Peyer's patch (tissue), 4 donors: ENCODE data around the gene STAT4. TPM values are rescaled to one million over a fixed set of nuclear protein-coding genes. Genes with fewer than 3 reads are reported as not detected.

ENCODE experiments used
- DNase-seq, 3 donors: peaks; one replicate each; pipeline ENCODE4 v3.0.0-alpha.2; 2017 to 2019
- H3K27ac ChIP-seq, 4 donors: fragments of 200-600 bp; sonication (generic); one replicate each; pipeline ENCODE4 v1.5.1; 2016 to 2019
- H3K27me3 ChIP-seq, 2 donors: fragments of 200-600 bp; sonication (generic); one replicate each; pipeline ENCODE4 v1.5.1; 2019
- H3K36me3 ChIP-seq, 3 donors: fragments of 200-600 bp; sonication (generic); one replicate each; pipeline ENCODE4 v1.5.1; 2016 to 2019
- H3K4me1 ChIP-seq, 4 donors: fragments of 200-600 bp; sonication (generic); one replicate each; pipeline ENCODE4 v1.5.1; 2016 to 2019
- H3K4me3 ChIP-seq, 4 donors: fragments of 200-600 bp; sonication (generic); 1 replicate in 3 of 4; 2 replicates in 1 of 4; pipeline ENCODE4 v1.5.1; 2016 to 2019; ENCODE audit warnings: mild to moderate bottlenecking in 1 of 4
- H3K9me3 ChIP-seq, 4 donors: fragments of 200-600 bp; sonication (generic); one replicate each; pipeline ENCODE4 v1.5.1; 2016 to 2019; ENCODE audit warnings: mild to moderate bottlenecking in 1 of 4
- POLR2A ChIP-seq, 2 donors: fragments of 450-650 bp; IDR thresholded peaks; one replicate each; pipeline ENCODE4 v1.5.1; 2017; ENCODE audit warnings: antibody characterized with exemption in 2 of 2, mild to moderate bottlenecking in 2 of 2, moderate library complexity in 2 of 2
- total RNA-seq, 4 donors: library from RNA; depleted of rRNA; stranded (reverse); fragments of >200 nt; gene quantifications; one replicate each; pipeline ENCODE4 v1.1.0, GENCODE V29; 2016
- TF ChIP-seq, protein P1 (sequence below), 6 experiments: fragments of 450-650 bp in 4 of 6; fragments of 200-600 bp in 2 of 6; sonication (generic) in 1 of 6; IDR thresholded peaks; one replicate each; pipeline ENCODE4 v1.5.1; 2017 to 2019; ENCODE audit warnings: antibody characterized with exemption in 6 of 6, mild to moderate bottlenecking in 3 of 6, moderate library complexity in 1 of 6

The STAT4 gene
- 10 to 100 TPM in 1 of 4 donors, 1 to 10 TPM in 3; 5.0 to 18.2 (median 5.9) TPM for total RNA-seq

- DNase-seq = peak; percentile 55 to 93 (median 82)
- H3K4me1 ChIP-seq = peaks cover 0 to 7% (median 0%) of the 10 kb centered on the region in 4 donors
Measured at GRCh38 chr2:191150600-191151330, at the start of gene STAT4. TSS of gene STAT4 (minus strand) at chr2:191150994. CDS start at chr2:191148203, 2,791 bp downstream.

DNA sequence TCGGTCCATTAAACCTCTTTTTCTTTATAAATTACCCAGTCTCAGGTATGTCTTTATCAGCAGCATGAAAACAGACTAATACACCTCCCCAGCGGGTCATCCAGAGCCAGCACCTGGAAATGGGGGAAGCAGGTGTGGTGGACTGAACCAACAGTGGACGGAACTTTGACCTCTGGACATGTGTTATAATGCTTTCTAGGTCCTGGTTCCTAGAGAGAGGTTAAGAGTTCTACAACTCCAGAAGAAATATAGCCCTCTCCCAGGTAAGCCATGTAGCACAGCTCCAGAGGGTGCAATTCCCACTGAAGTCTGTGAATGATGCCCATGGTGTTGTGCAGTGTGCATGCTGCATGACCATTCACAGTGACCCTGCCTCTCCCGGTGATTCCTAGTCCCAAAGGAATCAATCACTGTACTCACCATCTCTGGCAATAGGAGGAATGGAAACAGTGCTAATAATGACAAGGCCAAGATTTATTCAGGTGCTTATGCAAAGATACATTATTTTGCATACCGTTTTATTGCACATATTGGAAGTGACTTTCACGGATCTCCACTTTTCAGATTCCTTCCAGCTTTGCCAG is 49.2 kb upstream of the STAT4 start:
- H3K36me3 ChIP-seq = no peaks in the 10 kb centered on the region
- no peak overlapping the region for H3K27ac ChIP-seq
- H3K4me1 ChIP-seq = no peaks in the 10 kb centered on the region
- no peaks in the 10 kb centered on the region for H3K9me3 ChIP-seq
- no peaks in the 10 kb centered on the region for H3K27me3 ChIP-seq
- no peak for TF ChIP-seq POLR2A (IDR thresholded peaks at IDR 0.05)
- TF ChIP-seq, protein P1, sequence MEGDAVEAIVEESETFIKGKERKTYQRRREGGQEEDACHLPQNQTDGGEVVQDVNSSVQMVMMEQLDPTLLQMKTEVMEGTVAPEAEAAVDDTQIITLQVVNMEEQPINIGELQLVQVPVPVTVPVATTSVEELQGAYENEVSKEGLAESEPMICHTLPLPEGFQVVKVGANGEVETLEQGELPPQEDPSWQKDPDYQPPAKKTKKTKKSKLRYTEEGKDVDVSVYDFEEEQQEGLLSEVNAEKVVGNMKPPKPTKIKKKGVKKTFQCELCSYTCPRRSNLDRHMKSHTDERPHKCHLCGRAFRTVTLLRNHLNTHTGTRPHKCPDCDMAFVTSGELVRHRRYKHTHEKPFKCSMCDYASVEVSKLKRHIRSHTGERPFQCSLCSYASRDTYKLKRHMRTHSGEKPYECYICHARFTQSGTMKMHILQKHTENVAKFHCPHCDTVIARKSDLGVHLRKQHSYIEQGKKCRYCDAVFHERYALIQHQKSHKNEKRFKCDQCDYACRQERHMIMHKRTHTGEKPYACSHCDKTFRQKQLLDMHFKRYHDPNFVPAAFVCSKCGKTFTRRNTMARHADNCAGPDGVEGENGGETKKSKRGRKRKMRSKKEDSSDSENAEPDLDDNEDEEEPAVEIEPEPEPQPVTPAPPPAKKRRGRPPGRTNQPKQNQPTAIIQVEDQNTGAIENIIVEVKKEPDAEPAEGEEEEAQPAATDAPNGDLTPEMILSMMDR (IDR thresholded peaks at IDR 0.05) = no peak
- no peak for DNase-seq
- no peak overlapping the region for H3K4me3 ChIP-seq

More at GRCh38 chr2:191150600-191151330, at the start of gene STAT4:
- no peaks in the 10 kb centered on the region for H3K9me3 ChIP-seq
- no peaks in the 10 kb centered on the region for H3K27me3 ChIP-seq
- no peaks in the 10 kb centered on the region for H3K36me3 ChIP-seq
- peak within 1 kb of the TSS; percentile 45 to 69 (median 55) for H3K4me3 ChIP-seq
- TF ChIP-seq POLR2A (IDR thresholded peaks at IDR 0.05) = peak; percentile 63 to 75
- TF ChIP-seq, protein P1 (IDR thresholded peaks at IDR 0.05) = no peak
- H3K27ac ChIP-seq = peak within 1 kb of the TSS; percentile 75 to 88 (median 79)

DNA sequence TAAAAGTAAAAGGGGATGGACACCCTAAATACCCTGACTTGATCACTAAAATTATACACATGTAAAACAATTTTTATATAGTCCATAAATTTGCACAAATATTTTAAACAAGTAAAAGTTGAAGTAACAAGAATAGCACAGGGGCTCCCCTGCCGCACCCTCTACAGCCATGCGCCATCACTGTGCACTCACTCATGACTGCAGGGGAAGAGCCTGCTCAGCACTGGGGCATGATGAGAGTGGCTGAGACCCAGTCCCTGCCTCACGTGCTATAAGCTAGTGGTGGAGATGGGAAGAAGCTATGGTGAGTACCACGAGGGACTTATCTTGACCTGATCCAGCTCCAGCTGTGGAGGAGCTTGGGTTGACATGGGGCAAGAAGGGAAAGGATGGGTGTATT is 47.5 kb upstream of the STAT4 start:
- no peak for TF ChIP-seq POLR2A (IDR thresholded peaks at IDR 0.05)
- TF ChIP-seq, protein P1 (IDR thresholded peaks at IDR 0.05) = no peak
- no peaks in the 10 kb centered on the region for H3K36me3 ChIP-seq

GRCh38 chr2:191197096-191197495 is 46.3 kb upstream of the STAT4 start:
- Histone ChIP-seq H3K9me3 (no peaks in the 10 kb centered on the region), H3K27me3 (no peaks in the 10 kb centered on the region), H3K4me3 (no peak overlapping the region), H3K36me3 (no peaks in the 10 kb centered on the region), H3K4me1 (no peaks in the 10 kb centered on the region), H3K27ac (no peak overlapping the region)
- TF ChIP-seq, protein P1 (IDR thresholded peaks at IDR 0.05) = no peak
- TF ChIP-seq POLR2A (IDR thresholded peaks at IDR 0.05) = no peak
- no peak for DNase-seq

More for the DNA sequence above, 47.5 kb upstream of the STAT4 start:
- Histone ChIP-seq H3K4me3 (no peak overlapping the region), H3K27ac (no peak overlapping the region), H3K27me3 (no peaks in the 10 kb centered on the region), H3K4me1 (no peaks in the 10 kb centered on the region), H3K9me3 (no peaks in the 10 kb centered on the region)
- DNase-seq = no peak

GRCh38 chr2:191195021-191195420 is 44.2 kb upstream of the STAT4 start:
- H3K9me3 ChIP-seq = no peaks in the 10 kb centered on the region
- no peak for DNase-seq
- no peaks in the 10 kb centered on the region for H3K27me3 ChIP-seq
- no peaks in the 10 kb centered on the region for H3K4me1 ChIP-seq
- H3K36me3 ChIP-seq = no peaks in the 10 kb centered on the region
- TF ChIP-seq POLR2A (IDR thresholded peaks at IDR 0.05) = no peak
- TF ChIP-seq, protein P1 (IDR thresholded peaks at IDR 0.05) = no peak
- peak overlapping the region; percentile 33 to 66 (median 54) for H3K27ac ChIP-seq
- H3K4me3 ChIP-seq = no peak overlapping the region
